GM12891 (cell line): ENCODE results near the gene MICALL2.

Experiments
- POLR2A ChIP-seq: IDR thresholded peaks from 2 replicates; pipeline ENCODE4 v1.6.1; 2011; ENCODE audit warnings: low read depth, low read length, control low read depth
- POLR2AphosphoS5 ChIP-seq: IDR thresholded peaks from 2 replicates; pipeline ENCODE4 v1.6.1; 2011; ENCODE audit warnings: low read depth, low read length, control low read depth
- POU2F2 ChIP-seq: IDR thresholded peaks from 2 replicates; pipeline ENCODE4 v1.6.1; 2011; ENCODE audit warnings: low read depth, mild to moderate bottlenecking, control low read depth, low read length, moderate library complexity

DNA sequence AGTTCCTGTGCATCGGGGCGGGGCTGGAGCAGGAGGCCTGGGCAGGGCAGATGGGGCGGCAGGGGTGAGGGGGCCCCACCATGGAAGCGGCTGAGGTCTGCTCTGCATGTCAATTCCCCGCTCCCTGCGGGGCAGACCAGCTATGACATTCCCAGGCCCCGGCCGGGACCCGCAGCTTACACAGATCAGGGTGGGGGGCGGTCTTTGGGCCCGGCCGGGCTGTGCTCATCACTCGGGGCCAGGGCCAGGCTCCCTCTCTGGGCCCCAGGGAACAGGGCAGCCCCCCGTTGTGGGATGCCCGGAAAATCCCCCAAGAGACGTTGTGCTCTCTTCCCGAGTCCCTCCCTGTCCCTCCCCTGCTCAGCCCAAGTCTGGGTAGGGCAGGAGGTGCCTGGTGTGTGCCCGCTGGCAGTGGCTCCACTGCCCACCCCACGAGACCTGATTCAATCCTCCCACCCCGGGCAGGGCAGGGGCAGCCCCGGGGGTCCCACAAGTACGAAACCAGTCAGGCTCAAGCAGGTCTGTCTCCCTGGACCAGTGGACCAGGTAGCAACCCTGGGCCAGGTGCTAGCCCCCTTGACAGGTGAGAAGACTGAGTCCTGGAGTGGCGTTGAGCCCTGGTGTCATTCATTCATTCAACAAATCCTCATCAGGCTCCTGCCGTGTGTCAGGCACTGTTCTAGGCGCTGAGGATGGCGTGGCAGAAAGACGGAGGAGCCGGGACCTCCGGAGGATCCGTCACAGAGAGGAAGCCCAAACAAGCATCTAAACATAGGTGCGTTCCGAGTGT lies 29.0 kb downstream of the MICALL2 start:
- TF ChIP-seq POU2F2 (no peak), POLR2A (no peak), POLR2AphosphoS5 (no peak)
